ENCODE results near the gene ATXN7L1.
"Not testable (repeated sequence)": the region's sequence is repeated elsewhere in the genome, so short reads cannot be mapped to it uniquely, and the experiment has no call there.

Gene ATXN7L1

GRCh38 chr7:105797652-105798051 lies 78.7 kb downstream of the ATXN7L1 start:
- no peak for DNase-seq

GRCh38 chr7:105796365-105796764 lies 80.0 kb downstream of the ATXN7L1 start:
- DNase-seq: no peak

GRCh38 chr7:105794741-105795729 lies 81.4 kb downstream of the ATXN7L1 start:
- DNase-seq: no peak

DNA sequence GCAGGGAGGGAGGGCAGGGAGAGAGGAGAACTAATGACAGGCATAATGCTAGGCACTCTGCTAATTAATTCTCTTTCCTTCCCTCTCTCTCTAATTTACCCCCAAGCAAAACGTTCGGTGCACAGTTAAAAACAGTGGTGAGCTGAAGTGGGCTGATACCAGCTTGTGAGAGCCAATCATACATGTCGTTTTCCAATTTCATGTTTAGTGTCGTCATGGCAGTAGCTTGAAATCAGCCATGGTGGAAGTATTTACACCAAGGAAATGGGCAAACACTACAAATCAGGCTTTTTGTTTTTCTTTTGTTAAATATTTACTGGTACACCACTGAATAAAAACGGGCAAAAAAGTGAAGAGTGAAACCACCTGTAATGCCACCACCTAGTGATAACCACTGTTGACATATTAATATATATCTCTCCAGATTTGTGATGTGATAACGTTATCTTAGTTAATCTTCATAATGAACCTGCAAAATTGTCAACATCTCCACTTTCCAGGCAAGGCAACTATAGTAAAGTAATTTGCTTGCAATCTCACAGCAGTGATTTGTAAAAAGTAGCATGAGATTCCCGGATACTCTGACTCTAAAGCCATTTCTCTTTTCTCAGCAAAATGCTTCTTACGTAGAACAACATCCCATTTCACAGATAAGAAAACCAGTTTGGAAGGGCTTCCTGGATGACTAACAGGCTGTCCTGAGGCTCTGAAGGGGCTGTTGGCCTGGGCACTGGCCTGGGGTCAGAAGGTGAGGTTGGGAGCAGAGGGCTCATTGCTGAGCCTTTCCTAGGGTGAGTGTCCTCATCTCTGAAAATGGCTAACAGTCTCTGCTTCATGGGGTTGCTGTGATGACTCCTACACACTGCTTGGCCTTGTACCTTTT lies 83.7 kb downstream of the ATXN7L1 start:
- no peak for DNase-seq

DNA sequence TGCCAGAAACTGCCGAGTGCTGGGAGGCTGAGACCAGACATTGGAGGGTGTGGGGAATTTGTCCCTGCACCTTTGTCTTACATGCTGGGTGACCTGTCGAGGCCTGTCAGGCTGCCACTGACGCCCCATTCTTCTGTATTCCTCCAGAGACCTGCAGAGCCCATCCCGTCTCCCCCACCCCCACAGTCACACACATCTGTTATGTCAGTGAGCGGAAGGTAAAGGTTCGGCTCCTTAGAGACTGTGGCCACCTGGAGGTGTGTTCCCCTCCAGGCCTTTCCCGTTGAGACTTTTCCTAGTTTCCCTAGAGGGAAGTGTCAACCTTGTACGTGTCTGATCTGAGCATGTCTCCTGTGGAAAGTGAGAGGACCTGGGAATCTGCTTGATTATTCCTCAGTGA lies 84.5 kb downstream of the ATXN7L1 start:
- no peak for DNase-seq

GRCh38 chr7:105790996-105791395 lies 85.4 kb downstream of the ATXN7L1 start:
- DNase-seq: no peak

GRCh38 chr7:105790452-105790851 lies 85.9 kb downstream of the ATXN7L1 start:
- DNase-seq: not testable (repeated sequence)

- no peak for DNase-seq
These were observed 87.5 kb downstream of the ATXN7L1 start for GRCh38 chr7:105788816-105789349.

- no peak for DNase-seq
These were observed 88.0 kb downstream of the ATXN7L1 start for GRCh38 chr7:105788356-105788755.

GRCh38 chr7:105787793-105788192 lies 88.6 kb downstream of the ATXN7L1 start:
- DNase-seq: no peak

DNA sequence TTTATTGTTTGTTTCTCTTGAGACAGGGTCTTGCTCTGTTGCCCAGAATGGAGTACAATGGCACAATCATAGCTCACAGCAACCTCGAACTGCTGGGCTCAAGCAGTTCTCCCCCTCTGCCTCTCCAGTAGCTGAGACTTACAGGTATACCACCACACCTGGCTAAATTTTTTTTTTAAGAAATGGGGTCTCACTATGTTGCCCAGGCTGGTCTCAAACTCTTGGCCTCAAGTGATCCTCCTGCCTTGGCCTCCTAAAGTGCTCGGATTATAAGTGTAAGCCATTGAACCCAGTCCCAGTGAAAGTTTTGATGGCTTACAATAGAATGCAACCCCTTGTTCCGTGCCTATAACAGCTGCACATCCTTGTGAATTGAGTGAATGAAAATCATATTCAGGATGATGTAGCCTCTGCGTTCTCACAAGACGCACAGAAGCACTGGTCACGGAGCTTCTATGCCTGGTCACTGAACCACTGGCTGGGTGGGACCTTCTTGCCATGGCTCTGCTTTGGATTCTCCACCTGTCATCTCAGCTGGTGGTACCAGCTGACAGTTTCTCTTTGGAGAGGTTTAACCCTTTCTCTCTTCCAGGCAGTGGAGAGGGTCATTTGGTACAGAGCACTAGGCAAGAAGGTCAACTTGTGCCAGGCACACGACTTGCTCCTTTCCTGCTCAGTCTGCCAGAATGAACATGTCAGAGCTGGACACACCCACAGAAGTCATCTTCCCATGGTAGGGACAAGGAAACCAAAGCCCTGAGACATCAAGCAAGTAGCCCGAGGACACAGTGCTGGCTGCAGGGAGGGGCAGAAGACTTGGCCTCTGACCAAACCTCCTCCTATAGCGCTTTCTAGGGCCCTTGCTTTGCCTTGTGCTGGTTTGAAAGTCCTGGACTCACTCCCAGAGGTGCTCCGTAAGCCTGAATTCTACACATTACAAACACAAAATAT lies 89.6 kb downstream of the ATXN7L1 start:
- DNase-seq: peak; percentile 15

DNA sequence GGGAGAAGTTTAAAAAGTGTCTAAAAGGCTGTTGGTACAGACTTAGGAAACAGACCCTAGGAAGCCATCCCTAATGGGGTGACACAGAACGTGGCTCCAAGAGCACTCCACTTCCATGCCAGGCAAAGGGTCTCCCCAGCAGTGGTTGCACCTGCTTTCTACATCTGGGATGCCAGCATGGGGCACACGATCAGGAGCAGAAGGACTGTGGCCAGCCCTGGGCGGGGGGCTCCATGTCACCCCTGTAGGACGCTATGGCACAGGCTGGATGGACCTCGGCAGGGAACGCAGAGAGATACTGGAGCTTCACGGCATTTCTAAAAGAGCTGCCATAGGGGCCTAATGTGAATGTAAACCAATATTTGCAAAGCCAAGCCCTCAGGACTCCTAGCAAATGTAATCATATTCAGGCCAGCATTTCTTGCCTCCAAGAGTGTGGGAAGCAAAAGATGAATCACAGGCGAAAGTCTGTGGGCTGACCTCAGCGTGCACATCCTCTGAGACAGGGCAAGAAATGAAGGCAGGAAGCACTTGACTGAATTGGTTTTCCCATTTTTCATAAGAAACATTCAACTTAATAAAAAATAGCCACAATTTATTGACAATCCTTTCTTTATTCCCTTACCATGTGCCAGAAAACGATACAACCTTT lies 93.9 kb downstream of the ATXN7L1 start:
- DNase-seq: no peak

DNA sequence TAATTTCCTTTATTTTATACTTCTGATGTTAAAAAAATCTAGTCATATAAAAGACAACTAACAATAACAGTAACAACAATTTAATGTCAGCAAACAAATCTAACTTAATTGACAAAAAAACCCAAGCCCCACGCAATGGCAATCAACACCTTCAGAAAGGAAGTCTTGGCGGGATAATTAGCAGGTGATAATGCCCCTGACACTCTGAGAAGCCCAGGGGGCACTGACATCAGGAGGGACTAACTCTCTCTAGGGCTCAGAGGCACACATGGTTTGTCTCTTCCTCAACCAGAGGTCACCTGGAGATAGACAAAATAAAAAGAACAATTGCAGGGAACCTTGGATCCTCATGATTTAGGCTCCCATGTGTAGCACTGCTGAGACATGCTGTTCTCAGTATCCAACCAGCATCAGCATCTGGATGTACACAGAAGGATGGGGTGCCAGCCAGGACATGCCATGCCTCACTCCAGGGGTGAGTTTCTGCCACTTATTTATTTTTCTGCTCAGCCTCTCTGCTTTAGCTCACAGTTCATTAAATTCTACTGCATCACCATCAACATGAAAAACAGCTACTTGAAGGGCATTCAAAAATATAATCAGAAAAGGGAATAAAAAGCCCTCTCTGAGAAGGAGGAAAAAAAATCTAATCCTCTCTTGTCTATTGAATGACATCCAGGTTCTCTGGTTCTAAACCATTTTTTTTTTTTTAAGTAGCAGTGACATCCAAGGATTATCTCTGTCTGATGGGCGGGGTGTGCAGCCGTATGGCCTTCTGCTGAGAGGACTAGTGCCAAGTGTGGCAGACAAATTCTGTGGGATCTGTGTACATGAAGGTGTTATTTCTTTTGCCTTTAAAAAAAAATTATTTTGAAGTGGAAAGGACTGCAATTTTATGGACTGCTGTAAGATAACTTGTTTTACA lies 96.3 kb downstream of the ATXN7L1 start:
- no peak for DNase-seq

DNA sequence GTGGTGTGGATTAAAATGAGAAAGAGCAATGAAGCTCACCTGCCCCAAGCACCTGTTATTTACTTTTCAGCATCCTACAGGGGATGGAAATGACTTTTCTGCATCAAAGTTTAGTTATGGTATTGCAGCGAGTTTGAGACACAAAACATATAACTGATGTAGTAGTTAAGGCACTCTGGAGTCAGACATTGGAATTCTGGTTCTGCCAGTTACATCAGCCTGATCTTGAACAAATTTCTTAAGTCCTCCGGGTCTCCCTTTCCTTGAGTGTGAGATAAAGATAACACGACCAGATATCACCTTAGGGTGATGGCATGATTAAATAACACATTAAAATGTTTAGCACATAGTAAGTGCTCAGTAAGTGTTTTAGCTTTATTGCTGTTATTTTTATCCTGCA lies 97.4 kb downstream of the ATXN7L1 start:
- DNase-seq: no peak

- DNase-seq: no peak
These were observed 99.2 kb downstream of the ATXN7L1 start for GRCh38 chr7:105776986-105777910.

DNA sequence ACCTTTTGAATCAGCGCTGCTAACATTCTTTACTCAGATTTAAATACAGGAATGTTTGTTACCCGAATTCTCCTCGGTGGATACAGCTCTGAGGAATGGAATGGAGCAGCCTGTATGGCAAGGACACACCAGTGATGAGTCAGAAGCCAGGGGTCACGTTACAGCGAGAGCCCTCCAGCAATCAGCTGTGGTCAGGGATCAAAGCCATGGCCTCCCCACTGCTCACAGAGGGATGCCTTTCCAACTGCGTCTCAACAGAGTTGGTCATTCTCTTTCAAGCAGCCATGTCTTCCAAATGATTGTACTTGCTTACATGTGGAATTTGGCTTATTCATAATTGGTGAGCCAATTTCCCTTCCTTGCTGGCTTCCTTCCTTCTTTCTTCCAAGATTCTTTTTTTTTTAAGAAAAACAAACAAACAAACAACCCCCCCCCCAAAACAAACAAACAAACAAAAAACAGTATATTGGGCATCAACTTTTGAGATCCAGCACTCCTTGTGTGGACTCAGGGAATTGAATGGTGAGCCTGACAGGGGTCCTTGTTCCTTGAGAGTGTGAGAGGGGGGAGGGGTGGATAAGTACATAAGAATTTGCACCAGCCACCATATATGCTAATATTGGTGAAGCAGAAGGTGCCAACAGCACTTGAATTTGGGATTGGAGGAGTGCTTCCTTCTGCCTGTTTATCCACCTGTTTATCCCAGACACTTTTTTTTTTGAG lies 100.2 kb downstream of the ATXN7L1 start:
- DNase-seq: no peak

DNA sequence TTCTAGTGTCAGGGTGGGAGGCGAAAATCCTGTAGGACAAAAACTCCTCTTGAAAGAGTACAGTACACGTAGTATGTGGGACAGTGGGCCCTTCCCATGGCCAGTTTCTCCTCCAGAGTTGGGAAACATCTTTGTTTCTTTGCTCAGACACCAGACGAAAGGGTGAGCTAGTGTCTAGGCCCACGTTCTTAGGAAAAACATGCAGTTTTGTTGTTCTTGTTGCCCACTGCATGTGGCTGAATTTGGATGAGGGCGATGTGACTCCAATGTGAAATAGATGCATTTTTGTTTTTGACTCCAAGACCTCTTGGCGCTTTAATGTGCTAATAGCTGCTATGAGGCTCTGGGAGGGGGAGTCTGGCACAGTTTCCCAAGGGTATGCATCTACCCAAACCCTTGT lies 100.8 kb downstream of the ATXN7L1 start:
- DNase-seq: no peak

GRCh38 chr7:105773030-105773460 lies 103.4 kb downstream of the ATXN7L1 start:
- no peak for DNase-seq
